ENCODE results near the gene ADAM12.
"Not testable (repeated sequence)": the region's sequence is repeated elsewhere in the genome, so short reads cannot be mapped to it uniquely, and the experiment has no call there.

Gene ADAM12

GRCh38 chr10:126247446-126247975 is 140.8 kb downstream of the ADAM12 start:
- TF ChIP-seq, protein P1, sequence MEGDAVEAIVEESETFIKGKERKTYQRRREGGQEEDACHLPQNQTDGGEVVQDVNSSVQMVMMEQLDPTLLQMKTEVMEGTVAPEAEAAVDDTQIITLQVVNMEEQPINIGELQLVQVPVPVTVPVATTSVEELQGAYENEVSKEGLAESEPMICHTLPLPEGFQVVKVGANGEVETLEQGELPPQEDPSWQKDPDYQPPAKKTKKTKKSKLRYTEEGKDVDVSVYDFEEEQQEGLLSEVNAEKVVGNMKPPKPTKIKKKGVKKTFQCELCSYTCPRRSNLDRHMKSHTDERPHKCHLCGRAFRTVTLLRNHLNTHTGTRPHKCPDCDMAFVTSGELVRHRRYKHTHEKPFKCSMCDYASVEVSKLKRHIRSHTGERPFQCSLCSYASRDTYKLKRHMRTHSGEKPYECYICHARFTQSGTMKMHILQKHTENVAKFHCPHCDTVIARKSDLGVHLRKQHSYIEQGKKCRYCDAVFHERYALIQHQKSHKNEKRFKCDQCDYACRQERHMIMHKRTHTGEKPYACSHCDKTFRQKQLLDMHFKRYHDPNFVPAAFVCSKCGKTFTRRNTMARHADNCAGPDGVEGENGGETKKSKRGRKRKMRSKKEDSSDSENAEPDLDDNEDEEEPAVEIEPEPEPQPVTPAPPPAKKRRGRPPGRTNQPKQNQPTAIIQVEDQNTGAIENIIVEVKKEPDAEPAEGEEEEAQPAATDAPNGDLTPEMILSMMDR (IDR thresholded peaks at IDR 0.05; ENCODE audit: low read depth, low read length, missing control alignments): no peak
- H3K4me3 ChIP-seq (ENCODE audit: low read depth, low read length): no peak overlapping the region
- DNase-seq (ENCODE audit: low read depth): no peak

GRCh38 chr10:126246396-126246795 is 141.9 kb downstream of the ADAM12 start:
- DNase-seq (ENCODE audit: low read depth); H3K4me3 ChIP-seq (ENCODE audit: low read depth, low read length): not testable (repeated sequence)

DNA sequence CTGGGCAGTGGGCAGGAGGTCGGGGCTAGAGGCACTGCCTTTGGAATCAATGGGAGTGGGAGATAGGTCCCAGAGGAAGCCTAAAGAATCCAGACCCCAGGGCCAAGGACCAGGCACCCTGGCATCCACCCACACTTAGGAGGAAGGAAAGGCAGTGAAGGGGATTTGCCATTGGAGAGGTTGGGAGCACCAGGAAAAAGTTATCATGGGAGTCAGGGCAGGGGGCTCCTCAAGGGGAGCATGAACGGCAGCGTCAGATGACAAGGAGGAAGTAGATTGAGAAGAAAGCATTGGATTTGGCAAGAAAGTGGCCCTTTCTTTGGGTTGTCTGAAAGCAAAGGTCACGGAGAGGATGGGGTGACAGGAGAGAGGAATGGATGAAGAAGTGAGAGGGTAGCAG is 142.8 kb downstream of the ADAM12 start:
- TF ChIP-seq, protein P1 (IDR thresholded peaks at IDR 0.05; ENCODE audit: low read depth, low read length, missing control alignments): no peak
- no peak overlapping the region for H3K4me3 ChIP-seq (ENCODE audit: low read depth, low read length)
- DNase-seq (ENCODE audit: low read depth): no peak

- no peak overlapping the region for H3K4me3 ChIP-seq (ENCODE audit: low read depth, low read length)
- DNase-seq (ENCODE audit: low read depth): no peak
- TF ChIP-seq, protein P1 (IDR thresholded peaks at IDR 0.05; ENCODE audit: low read depth, low read length, missing control alignments): no peak
Measured at GRCh38 chr10:126243971-126244370, 144.3 kb downstream of the ADAM12 start.

- TF ChIP-seq, protein P1 (IDR thresholded peaks at IDR 0.05; ENCODE audit: low read depth, low read length, missing control alignments): no peak
- H3K4me3 ChIP-seq (ENCODE audit: low read depth, low read length): no peak overlapping the region
- no peak for DNase-seq (ENCODE audit: low read depth)
Measured at GRCh38 chr10:126243306-126243705, 145.0 kb downstream of the ADAM12 start.

DNA sequence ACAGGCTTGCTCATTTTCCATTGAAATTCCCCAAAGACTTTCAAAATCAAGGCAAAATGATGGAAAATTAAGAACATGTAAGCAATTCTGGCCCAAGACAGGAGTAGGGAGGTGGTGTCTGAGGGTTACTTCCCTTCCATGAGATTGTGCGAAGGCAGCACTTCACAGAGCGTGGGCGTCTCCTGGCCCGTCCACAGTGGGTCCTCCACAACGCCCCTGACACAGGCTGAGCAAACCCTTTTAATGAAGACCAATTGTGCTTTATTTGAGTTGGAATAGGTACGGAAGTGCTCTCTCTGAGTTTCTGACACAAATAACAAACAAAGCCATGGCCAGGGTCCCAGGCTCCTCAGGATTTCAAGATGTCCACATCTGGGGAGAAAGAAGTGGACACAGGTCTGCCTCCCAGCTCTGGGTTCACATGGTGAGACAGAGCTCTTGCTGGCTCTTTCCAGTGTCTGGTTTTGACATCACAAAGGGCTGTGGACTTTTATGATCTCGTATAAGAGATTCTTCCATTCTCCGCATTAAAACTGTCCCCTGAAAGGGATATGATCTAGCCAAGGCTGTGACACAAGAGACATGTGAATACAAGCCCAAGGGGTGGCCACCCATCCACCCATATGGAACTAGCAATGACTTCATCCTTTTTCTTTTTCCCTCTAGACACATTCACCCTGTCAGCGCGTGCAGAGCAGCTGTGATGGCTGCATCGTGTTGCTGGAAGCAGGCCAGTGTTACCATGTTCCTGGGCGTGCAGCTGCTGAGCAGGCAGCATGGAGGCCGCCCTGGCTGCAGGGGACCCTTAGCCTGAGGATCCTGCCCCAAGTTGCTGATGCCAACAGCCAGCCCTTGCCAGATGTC is 145.6 kb downstream of the ADAM12 start:
- H3K4me3 ChIP-seq (ENCODE audit: low read depth, low read length): no peak overlapping the region
- TF ChIP-seq, protein P1 (IDR thresholded peaks at IDR 0.05; ENCODE audit: low read depth, low read length, missing control alignments): no peak
- DNase-seq (ENCODE audit: low read depth): no peak

GRCh38 chr10:126240483-126240882 is 147.8 kb downstream of the ADAM12 start:
- H3K4me3 ChIP-seq (ENCODE audit: low read depth, low read length): no peak overlapping the region
- DNase-seq (ENCODE audit: low read depth): no peak
- TF ChIP-seq, protein P1 (IDR thresholded peaks at IDR 0.05; ENCODE audit: low read depth, low read length, missing control alignments): no peak
